Heart left ventricle (tissue), 16 donors: Measurements from ENCODE around the gene B4GALT7. TPM values are rescaled to one million over a fixed set of nuclear protein-coding genes. Genes with fewer than 3 reads are reported as not detected.

ENCODE experiments used
- ATAC-seq, 4 donors: fragments of 200-7000 bp; cut with Tn5 transposase; one replicate each; pipeline ENCODE4 v1.9.1; 2020 to 2022; ENCODE audit warnings: moderate library complexity in 4 of 4, mild to moderate bottlenecking in 3 of 4, moderate number of reproducible peaks in 1 of 4
- DNase-seq, 5 donors: peaks; one replicate each; pipeline ENCODE4 v3.0.0-alpha.2; 2020
- H3K27ac ChIP-seq, 12 donors: fragments of 200-600 bp; sonication (generic) in 4 of 12; one replicate each; pipeline versions ENCODE4 v1.5.0 to v1.8.0; 2016 to 2022; ENCODE audit warnings: mild to moderate bottlenecking in 2 of 12
- H3K27me3 ChIP-seq, 9 donors: fragments of 200-600 bp; sonication (generic) in 2 of 9; one replicate each; pipeline versions ENCODE4 v1.5.1 to v1.8.0; 2016 to 2022; ENCODE audit warnings: mild to moderate bottlenecking in 3 of 9
- H3K36me3 ChIP-seq, 9 donors: fragments of 200-600 bp; sonication (generic) in 2 of 9; one replicate each; pipeline versions ENCODE4 v1.5.0 to v1.8.0; 2018 to 2022; ENCODE audit warnings: mild to moderate bottlenecking in 2 of 9
- H3K4me1 ChIP-seq, 12 donors: fragments of 200-600 bp; sonication (generic) in 4 of 12; one replicate each; pipeline versions ENCODE4 v1.5.0 to v1.8.0; 2016 to 2022; ENCODE audit warnings: mild to moderate bottlenecking in 3 of 12
- H3K4me3 ChIP-seq, 12 donors: fragments of 200-600 bp; sonication (generic) in 4 of 12; one replicate each; pipeline versions ENCODE4 v1.5.0 to v1.8.0; 2017 to 2022; ENCODE audit warnings: mild to moderate bottlenecking in 9 of 12, moderate library complexity in 4 of 12
- H3K9me3 ChIP-seq, 12 donors: fragments of 200-600 bp; sonication (generic) in 4 of 12; one replicate each; pipeline versions ENCODE4 v1.5.0 to v1.8.0; 2016 to 2022; ENCODE audit warnings: mild to moderate bottlenecking in 1 of 12
- POLR2A ChIP-seq, 2 donors: fragments of 450-650 bp; IDR thresholded peaks; one replicate each; pipeline ENCODE4 v1.6.1; 2017; ENCODE audit warnings: antibody characterized with exemption in 2 of 2, mild to moderate bottlenecking in 2 of 2, moderate library complexity in 2 of 2
- WGBS, 4 donors: extraction: QIAGEN DNeasy Blood & Tissue Kit in 2 of 4; methylation state at CpG; one replicate each; pipeline versions ENCODE4 v1.1.5 to v1.1.7; 2013 to 2018; 5-methylcytosine and 5-hydroxymethylcytosine counted together
- intact Hi-C, 10 donors: fragments of 100-400 bp; cut with DNase I; formaldehyde crosslinking; loops; one replicate each; pipeline versions ENCODE4 v1.11.1 to v1.14.2; 2022
- polyA plus RNA-seq, 2 donors: library from polyadenylated mRNA; stranded (reverse); fragments of 200-250 nt; gene quantifications; one replicate each; pipeline ENCODE4 v1.2.3, GENCODE V29; 2013
- total RNA-seq, 9 donors: library from RNA; depleted of rRNA in 2 of 9; stranded (reverse); fragments of >200 nt in 2 of 9; fragmentation: NEBNext Ultra II Directional in 3 of 9; extraction: Animal tissue kit (Norgen Biotek cat#: 25700) in 3 of 9; gene quantifications; one replicate each; pipeline versions ENCODE4 v1.1.0 to v1.2.4, GENCODE V29; 2016 to 2023
- TF ChIP-seq, protein P1 (sequence below), 12 donors: fragments of 200-600 bp; sonication (generic) in 4 of 12; IDR thresholded peaks; one replicate each; pipeline versions ENCODE4 v1.5.0 to v1.8.0; 2018 to 2022; ENCODE audit warnings: antibody characterized with exemption in 12 of 12, mild to moderate bottlenecking in 5 of 12
- donor health status: ischemic (EF 13 %, LVEDD 7.1; RV severe dilation, severe dysfunction).
- donor health status: healthy with polysubstance abuse.
- donor health status: DM: no; HTN: yes; CAD: no.
- donor health status: DM: no; HTN: no; CAD: no.
- donor health status: ischemic (EF 25% LVEDD 6.9; RV normal size, moderate dysfunction).
- donor health status: ischemic (EF 25% LVEDD 5.7; RV mildly dilated, moderate dysfunction).
- donor health status: healthy.
- donor health status: DM: yes; HTN: yes; CAD: no.
- donor health status: ischemic (EF 35%, LVEDD 5.7; RV mildly dilated, moderate dysfunction).
- donor health status: nonischemic (EF 11% LVEDD 7.7; RV severe dilation, severe dysfunction).
- donor health status: DM: yes; HTN: yes; CAD: no.
- donor health status: PGD.
- donor health status: ischemic (EF 29% LVEDD 5.4; RV normal size, mild dysfunction).
- donor health status: nonischemic (EF 23%, LVEDD 6.1; RV moderate dilation, normal function).

Gene B4GALT7
- total and polyA plus RNA-seq, 11 donors = 10.5 to 24.7 (median 18.4) TPM

DNA sequence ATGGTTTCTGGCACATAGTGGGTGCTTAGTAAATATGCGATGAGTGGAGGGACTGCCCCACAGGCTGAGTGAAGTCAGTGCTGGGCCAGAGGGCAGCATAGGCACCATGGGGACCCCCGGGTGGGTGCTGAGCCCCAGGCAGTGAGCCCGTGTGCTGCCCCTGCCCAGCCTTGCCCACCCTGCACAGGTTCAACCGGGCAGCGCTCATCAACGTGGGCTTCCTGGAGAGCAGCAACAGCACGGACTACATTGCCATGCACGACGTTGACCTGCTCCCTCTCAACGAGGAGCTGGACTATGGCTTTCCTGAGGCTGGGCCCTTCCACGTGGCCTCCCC is 7.2 kb downstream of the B4GALT7 start:
- ATAC-seq (no peak), DNase-seq (no peak)
- Histone ChIP-seq H3K4me3 (no peak overlapping the region), H3K36me3 (peaks cover 0 to 19% (median 4%) of the 10 kb centered on the region in 9 donors), H3K4me1 (peaks cover 0 to 11% (median 0%) of the 10 kb centered on the region in 12 donors), H3K27ac (no peak overlapping the region), H3K27me3 (no peaks in the 10 kb centered on the region), H3K9me3 (no peaks in the 10 kb centered on the region)
- whole genome bisulfite sequencing, 4 donors = 63 to 67% (median 66%) methylated on average over 10 to 11 of the region's 11 CpGs
- intact Hi-C loops = loop anchor here in 3 of 10 donors (10.0 kb wide), 2 partner anchors 202 to 458 kb away; partner anchors contain the start of genes F12 (in 1 of the 3) and PFN3 (in 1 of the 3)
- TF ChIP-seq POLR2A (IDR thresholded peaks at IDR 0.05) = no peak
- TF ChIP-seq, protein P1, sequence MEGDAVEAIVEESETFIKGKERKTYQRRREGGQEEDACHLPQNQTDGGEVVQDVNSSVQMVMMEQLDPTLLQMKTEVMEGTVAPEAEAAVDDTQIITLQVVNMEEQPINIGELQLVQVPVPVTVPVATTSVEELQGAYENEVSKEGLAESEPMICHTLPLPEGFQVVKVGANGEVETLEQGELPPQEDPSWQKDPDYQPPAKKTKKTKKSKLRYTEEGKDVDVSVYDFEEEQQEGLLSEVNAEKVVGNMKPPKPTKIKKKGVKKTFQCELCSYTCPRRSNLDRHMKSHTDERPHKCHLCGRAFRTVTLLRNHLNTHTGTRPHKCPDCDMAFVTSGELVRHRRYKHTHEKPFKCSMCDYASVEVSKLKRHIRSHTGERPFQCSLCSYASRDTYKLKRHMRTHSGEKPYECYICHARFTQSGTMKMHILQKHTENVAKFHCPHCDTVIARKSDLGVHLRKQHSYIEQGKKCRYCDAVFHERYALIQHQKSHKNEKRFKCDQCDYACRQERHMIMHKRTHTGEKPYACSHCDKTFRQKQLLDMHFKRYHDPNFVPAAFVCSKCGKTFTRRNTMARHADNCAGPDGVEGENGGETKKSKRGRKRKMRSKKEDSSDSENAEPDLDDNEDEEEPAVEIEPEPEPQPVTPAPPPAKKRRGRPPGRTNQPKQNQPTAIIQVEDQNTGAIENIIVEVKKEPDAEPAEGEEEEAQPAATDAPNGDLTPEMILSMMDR (IDR thresholded peaks at IDR 0.05) = no peak

DNA sequence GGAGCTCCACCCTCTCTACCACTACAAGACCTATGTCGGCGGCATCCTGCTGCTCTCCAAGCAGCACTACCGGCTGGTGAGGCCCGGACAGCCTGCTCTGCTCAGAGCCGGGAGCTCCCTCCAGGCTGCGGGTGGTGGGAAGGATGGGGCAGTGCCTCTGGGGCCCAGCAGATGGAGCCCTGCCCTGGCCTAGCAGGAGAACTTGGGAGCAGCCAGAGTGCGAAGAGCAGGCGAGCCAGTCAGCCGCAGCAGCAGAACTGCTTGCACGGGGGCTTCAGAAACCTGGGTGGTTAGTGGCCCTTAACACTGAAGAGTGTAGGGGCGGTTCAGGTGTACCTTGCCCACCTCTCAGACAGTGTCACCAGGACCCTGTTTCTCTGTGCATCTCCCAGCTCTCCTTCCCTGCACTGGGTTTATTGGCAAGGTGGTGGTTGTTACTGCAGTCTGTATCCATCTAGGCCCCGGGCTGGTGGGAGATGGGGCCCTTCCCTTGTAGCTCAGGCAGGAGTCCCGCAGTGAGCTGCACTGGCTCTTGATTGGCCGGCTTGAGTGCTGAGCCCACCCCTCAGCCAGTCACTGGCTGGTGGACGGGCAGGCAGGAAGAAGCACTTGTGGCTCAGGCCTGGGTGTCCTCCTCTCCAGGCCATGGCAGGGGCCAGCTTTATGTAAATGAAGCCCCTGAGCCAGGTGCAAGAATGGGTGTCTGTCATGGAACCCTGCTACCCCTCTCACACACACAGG is 7.7 kb downstream of the B4GALT7 start:
- no peaks in the 10 kb centered on the region for H3K9me3 ChIP-seq
- H3K36me3 ChIP-seq = peaks cover 0 to 19% (median 4%) of the 10 kb centered on the region in 9 donors
- no peak overlapping the region for H3K27ac ChIP-seq
- no peaks in the 10 kb centered on the region for H3K27me3 ChIP-seq
- H3K4me1 ChIP-seq = peaks cover 0 to 11% (median 0%) of the 10 kb centered on the region in 12 donors
- intact Hi-C loops = loop anchor here in 3 of 10 donors (10.0 kb wide), 2 partner anchors 203 to 457 kb away; partner anchors contain the start of genes F12 (in 1 of the 3) and PFN3 (in 1 of the 3)
- ATAC-seq (peak; percentile 79 to 90 (median 88)), DNase-seq (peak; percentile 65 to 83 (median 74))
- 14 to 31% (median 28%) methylated on average over 7 to 15 of the region's 15 CpGs for WGBS, 4 donors
- TF ChIP-seq, protein P1 (IDR thresholded peaks at IDR 0.05) = peak; percentile 70 to 90 (median 82)
- no peak for TF ChIP-seq POLR2A (IDR thresholded peaks at IDR 0.05)
- H3K4me3 ChIP-seq = no peak overlapping the region

DNA sequence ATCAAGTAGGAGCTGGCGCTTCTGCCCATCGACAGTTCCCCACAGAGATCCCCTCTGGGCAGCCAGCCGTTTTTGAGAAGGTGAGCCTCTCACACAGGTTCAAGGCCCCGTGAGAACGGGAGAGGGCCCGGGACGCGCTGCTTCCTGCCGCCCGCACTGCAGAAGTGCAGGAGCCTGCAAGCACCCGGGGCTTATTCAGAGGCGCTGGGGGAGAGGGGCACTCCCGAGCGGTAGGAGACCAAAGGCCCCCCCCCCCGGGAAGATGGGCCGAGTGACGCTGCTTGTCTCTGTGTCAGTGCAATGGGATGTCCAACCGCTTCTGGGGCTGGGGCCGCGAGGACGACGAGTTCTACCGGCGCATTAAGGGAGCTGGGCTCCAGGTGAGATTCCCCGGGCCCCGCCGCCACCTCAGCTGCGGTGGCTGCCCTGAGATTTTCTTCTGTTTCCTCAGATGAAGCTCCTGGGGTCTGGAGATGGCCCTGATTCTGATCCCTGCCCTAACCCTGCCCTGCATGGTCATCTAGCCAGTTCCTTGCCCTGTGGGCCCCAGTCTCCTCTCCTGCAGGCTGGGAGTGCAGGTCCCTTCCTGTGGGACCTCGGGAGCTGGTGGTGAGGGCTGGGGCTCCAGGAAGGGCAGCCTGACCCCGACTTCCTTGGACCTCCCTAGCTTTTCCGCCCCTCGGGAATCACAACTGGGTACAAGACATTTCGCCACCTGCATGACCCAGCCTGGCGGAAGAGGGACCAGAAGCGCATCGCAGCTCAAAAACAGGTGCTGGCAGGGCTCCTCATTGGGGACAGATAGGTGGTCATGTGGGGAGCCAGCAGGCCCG is 8.5 kb downstream of the B4GALT7 start:
- DNase-seq = no peak
- Histone ChIP-seq H3K4me1 (peaks cover 0 to 11% (median 0%) of the 10 kb centered on the region in 12 donors), H3K27me3 (no peaks in the 10 kb centered on the region), H3K4me3 (no peak overlapping the region), H3K27ac (no peak overlapping the region), H3K36me3 (peaks cover 0 to 19% (median 4%) of the 10 kb centered on the region in 9 donors), H3K9me3 (no peaks in the 10 kb centered on the region)
- WGBS, 4 donors = 90 to 92% (median 91%) methylated on average over 22 to 37 of the region's 37 CpGs
- intact Hi-C loops = loop anchor here in 3 of 10 donors (10.0 kb wide), 2 partner anchors 204 to 456 kb away; partner anchors contain the start of genes F12 (in 1 of the 3) and PFN3 (in 1 of the 3)
- TF ChIP-seq, protein P1 (IDR thresholded peaks at IDR 0.05) = no peak
- TF ChIP-seq POLR2A (IDR thresholded peaks at IDR 0.05) = no peak
- ATAC-seq = no peak
